Left lung (tissue), 10 donors: ENCODE data around the gene LDLR. TPM values are rescaled to one million over a fixed set of nuclear protein-coding genes. Genes with fewer than 3 reads are reported as not detected.
A peak's percentile ranks its signal among the peaks of the same experiment; 100 is the strongest.
"Not testable (repeated sequence)": the region's sequence is repeated elsewhere in the genome, so short reads cannot be mapped to it uniquely, and the experiment has no call there.

Source experiments
- ATAC-seq: fragments of 200-7000 bp; cut with Tn5 transposase; one replicate; pipeline ENCODE4 v1.9.1; 2020; ENCODE audit warnings: moderate library complexity
- DNase-seq, 4 donors: peaks; one replicate each; pipeline ENCODE4 v3.0.0-alpha.2; 2013 to 2020
- H3K27ac ChIP-seq, 2 donors: fragments of 200-600 bp; sonication (generic) in 1 of 2; one replicate each; pipeline versions ENCODE4 v1.5.0 to v1.8.0; 2020 to 2021
- H3K27me3 ChIP-seq, 2 donors: fragments of 200-600 bp; sonication (generic) in 1 of 2; one replicate each; pipeline versions ENCODE4 v1.5.0 to v1.8.0; 2020 to 2021
- H3K36me3 ChIP-seq, 2 donors: fragments of 200-600 bp; sonication (generic) in 1 of 2; one replicate each; pipeline versions ENCODE4 v1.5.0 to v1.8.0; 2020 to 2021
- H3K4me1 ChIP-seq, 2 donors: fragments of 200-600 bp; one replicate each; pipeline ENCODE4 v1.8.0; 2021
- H3K4me3 ChIP-seq, 2 donors: fragments of 200-600 bp; sonication (generic) in 1 of 2; one replicate each; pipeline versions ENCODE4 v1.5.0 to v1.8.0; 2020 to 2021; ENCODE audit warnings: mild to moderate bottlenecking in 1 of 2
- H3K9me3 ChIP-seq, 2 donors: fragments of 200-600 bp; sonication (generic) in 1 of 2; one replicate each; pipeline versions ENCODE4 v1.5.0 to v1.8.0; 2020 to 2021
- intact Hi-C, 2 donors: fragments of 100-400 bp; cut with DNase I; formaldehyde crosslinking; loops; one replicate each; pipeline versions ENCODE4 v1.11.2 to v1.14.2; 2022
- microRNA-seq, 2 donors: library from miRNA; unstranded; fragments of <30 nt; microRNA quantifications; one replicate each; pipeline ENCODE4, GENCODE V29; 2019
- polyA plus RNA-seq, 6 donors: library from polyadenylated mRNA; unstranded; fragments of 120-200 nt; gene quantifications; one replicate each; pipeline ENCODE4 v1.2.1, GENCODE V29; 2013; ENCODE audit not compliant: insufficient read length in 6 of 6
- total RNA-seq, 2 donors: library from RNA; stranded (reverse); fragmentation: NEBNext Ultra II Directional; extraction: Animal tissue kit (Norgen Biotek cat#: 25700); gene quantifications; one replicate each; pipeline ENCODE4 v1.2.1, GENCODE V29; 2021
- TF ChIP-seq, protein P1 (sequence below), 2 donors: fragments of 200-600 bp; sonication (generic) in 1 of 2; IDR thresholded peaks; one replicate each; pipeline versions ENCODE4 v1.5.0 to v1.8.0; 2021; ENCODE audit warnings: antibody characterized with exemption in 2 of 2
- donor health status: DM: no; HTN: yes; CAD: no.
- donor health status: DM: no; HTN: no; CAD: no.

The LDLR gene
- total and polyA plus RNA-seq, 8 donors: 10.4 to 310 (median 29.6) TPM

- Histone ChIP-seq H3K36me3 (peaks cover 0 to 48% of the 10 kb centered on the region in 2 donors), H3K4me3 (no peak overlapping the region), H3K27ac (peak overlapping the region in 1 of 2 donors; percentile 48), H3K9me3 (no peaks in the 10 kb centered on the region), H3K4me1 (peaks cover 4 to 16% of the 10 kb centered on the region in 2 donors), H3K27me3 (no peaks in the 10 kb centered on the region)
- TF ChIP-seq, protein P1, sequence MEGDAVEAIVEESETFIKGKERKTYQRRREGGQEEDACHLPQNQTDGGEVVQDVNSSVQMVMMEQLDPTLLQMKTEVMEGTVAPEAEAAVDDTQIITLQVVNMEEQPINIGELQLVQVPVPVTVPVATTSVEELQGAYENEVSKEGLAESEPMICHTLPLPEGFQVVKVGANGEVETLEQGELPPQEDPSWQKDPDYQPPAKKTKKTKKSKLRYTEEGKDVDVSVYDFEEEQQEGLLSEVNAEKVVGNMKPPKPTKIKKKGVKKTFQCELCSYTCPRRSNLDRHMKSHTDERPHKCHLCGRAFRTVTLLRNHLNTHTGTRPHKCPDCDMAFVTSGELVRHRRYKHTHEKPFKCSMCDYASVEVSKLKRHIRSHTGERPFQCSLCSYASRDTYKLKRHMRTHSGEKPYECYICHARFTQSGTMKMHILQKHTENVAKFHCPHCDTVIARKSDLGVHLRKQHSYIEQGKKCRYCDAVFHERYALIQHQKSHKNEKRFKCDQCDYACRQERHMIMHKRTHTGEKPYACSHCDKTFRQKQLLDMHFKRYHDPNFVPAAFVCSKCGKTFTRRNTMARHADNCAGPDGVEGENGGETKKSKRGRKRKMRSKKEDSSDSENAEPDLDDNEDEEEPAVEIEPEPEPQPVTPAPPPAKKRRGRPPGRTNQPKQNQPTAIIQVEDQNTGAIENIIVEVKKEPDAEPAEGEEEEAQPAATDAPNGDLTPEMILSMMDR (IDR thresholded peaks at IDR 0.05): no peak
- ATAC-seq: no peak
- DNase-seq: no peak
- intact Hi-C loops: no loop called here
These were observed 91.1 kb downstream of the LDLR start for GRCh38 chr19:11180346-11180745.

GRCh38 chr19:11180975-11181374, 91.7 kb downstream of the LDLR start:
- ATAC-seq, intact Hi-C loops, DNase-seq: not testable (repeated sequence)

GRCh38 chr19:11181488-11181887, 92.2 kb downstream of the LDLR start:
- no peaks in the 10 kb centered on the region for H3K27me3 ChIP-seq
- intact Hi-C loops: no loop called here
- no peak overlapping the region for H3K4me3 ChIP-seq
- ATAC-seq (no peak), DNase-seq (no peak)
- H3K36me3 ChIP-seq: peaks cover 0 to 47% of the 10 kb centered on the region in 2 donors
- H3K9me3 ChIP-seq: no peaks in the 10 kb centered on the region
- TF ChIP-seq, protein P1 (IDR thresholded peaks at IDR 0.05): no peak
- peaks cover 4 to 16% of the 10 kb centered on the region in 2 donors for H3K4me1 ChIP-seq
- H3K27ac ChIP-seq: no peak overlapping the region

More at GRCh38 chr19:11180975-11181374, 91.7 kb downstream of the LDLR start:
- not testable (repeated sequence) for H3K9me3 ChIP-seq, H3K4me3 ChIP-seq, H3K27me3 ChIP-seq, H3K27ac ChIP-seq
- Histone ChIP-seq H3K36me3 (peaks cover 0 to 47% of the 10 kb centered on the region in 2 donors), H3K4me1 (peaks cover 4 to 16% of the 10 kb centered on the region in 2 donors)

Small RNAs within 50 kb of the gene (microRNA-seq; reads per million reads assigned to microRNA genes)
- 2.5 to 3.7 reads per million in 2 donors for gene MIR6886

Other genes with a start within 250 kb of the LDLR start
- 10 to 100 TPM in 1 of 2 donors, 1 to 10 TPM in 1; 3.2 to 11.8 TPM for gene C19orf38, start 241.0 kb upstream of the LDLR start, total RNA-seq
- gene C19orf38, start 241.0 kb upstream of the LDLR start, polyA plus RNA-seq: 1 to 10 TPM; 2.8 to 6.1 (median 4.1) TPM
- gene CARM1, start 217.9 kb upstream of the LDLR start, total RNA-seq: 10 to 100 TPM; 34.4 to 37.1 TPM
- gene CARM1, start 217.9 kb upstream of the LDLR start, polyA plus RNA-seq: 10 to 100 TPM; 37.9 to 54.1 (median 42.5) TPM
- 10 to 100 TPM; 68.4 to 77.6 TPM for gene YIPF2, start 160.8 kb upstream of the LDLR start, total RNA-seq
- gene YIPF2, start 160.8 kb upstream of the LDLR start, polyA plus RNA-seq: 10 to 100 TPM; 31.9 to 44.2 (median 35.3) TPM
- gene TIMM29, start 160.7 kb upstream of the LDLR start, total RNA-seq: 10 to 100 TPM; 18.8 to 19.5 TPM
- gene TIMM29, start 160.7 kb upstream of the LDLR start, polyA plus RNA-seq: 10 to 100 TPM; 24.0 to 28.5 (median 26.0) TPM
- 100 to 1,000 TPM in 1 of 2 donors, 10 to 100 TPM in 1; 98.3 to 101 TPM for gene SMARCA4, start 128.4 kb upstream of the LDLR start, total RNA-seq
- gene SMARCA4, start 128.4 kb upstream of the LDLR start, polyA plus RNA-seq: 100 to 1,000 TPM; 144 to 168 (median 161) TPM
- 10 to 100 TPM in 1 of 2 donors, 1 to 10 TPM in 1; 5.4 to 12.1 TPM for gene SPC24, start 66.3 kb downstream of the LDLR start, total RNA-seq
- gene SPC24, start 66.3 kb downstream of the LDLR start, polyA plus RNA-seq: 10 to 100 TPM; 14.5 to 40.2 (median 24.6) TPM
- gene KANK2, start 108.1 kb downstream of the LDLR start, total RNA-seq: 100 to 1,000 TPM; 179 to 194 TPM
- 100 to 1,000 TPM; 239 to 286 (median 268) TPM for gene KANK2, start 108.1 kb downstream of the LDLR start, polyA plus RNA-seq
- not detected for gene ANGPTL8, start 150.2 kb downstream of the LDLR start, total RNA-seq
- 1 to 10 TPM in 4 of 6 donors, under 1 TPM in 2; 0.49 to 1.3 (median 1.0) TPM for gene ANGPTL8, start 150.2 kb downstream of the LDLR start, polyA plus RNA-seq
- 10 to 100 TPM; 65.6 to 97.9 TPM for gene DOCK6, start 173.1 kb downstream of the LDLR start, total RNA-seq
- 100 to 1,000 TPM in 1 of 6 donors, 10 to 100 TPM in 5; 68.4 to 111 (median 79.1) TPM for gene DOCK6, start 173.1 kb downstream of the LDLR start, polyA plus RNA-seq
- not detected for gene TSPAN16, start 206.7 kb downstream of the LDLR start, total RNA-seq
- under 1 TPM in 1 of 6 donors, not detected in 5; 0.26 TPM for gene TSPAN16, start 206.7 kb downstream of the LDLR start, polyA plus RNA-seq